Small intestine (tissue), 7 donors: ENCODE results near the gene EML1. TPM values are rescaled to one million over a fixed set of nuclear protein-coding genes. Genes with fewer than 3 reads are reported as not detected.

Experiments
- DNase-seq, 2 donors: peaks; one replicate each; pipeline versions ENCODE4 v3.0.0 to v3.0.0-alpha.2; 2013
- FAIRE-seq: peaks from 2 replicates; lab custom pipeline; 2012; peaks lifted over from hg19 to GRCh38; lab: Jason Lieb, UNC
- H3K27ac ChIP-seq, 3 donors: one replicate each; pipeline ENCODE4 v1.5.1; 2013; ENCODE audit warnings: low read length in 2 of 3, mild to moderate bottlenecking in 2 of 3, control low read depth in 1 of 3, inconsistent platforms in 1 of 3, low read depth in 1 of 3, moderate library complexity in 1 of 3
- H3K27me3 ChIP-seq, 3 donors: one replicate each; pipeline ENCODE4 v1.6.1; 2013; ENCODE audit warnings: low read length in 3 of 3, inconsistent platforms in 1 of 3; ENCODE audit not compliant: control insufficient read depth in 3 of 3, insufficient read depth in 3 of 3
- H3K36me3 ChIP-seq, 3 donors: one replicate each; pipeline ENCODE4 v1.6.1; 2013; ENCODE audit warnings: low read length in 3 of 3, inconsistent platforms in 1 of 3, low read depth in 1 of 3, mild to moderate bottlenecking in 1 of 3, moderate library complexity in 1 of 3; ENCODE audit not compliant: control insufficient read depth in 3 of 3, insufficient read depth in 2 of 3
- H3K4me1 ChIP-seq, 3 donors: one replicate each; pipeline ENCODE4 v1.6.1; 2013; ENCODE audit warnings: low read length in 2 of 3, inconsistent platforms in 1 of 3, low read depth in 1 of 3, mild to moderate bottlenecking in 1 of 3, moderate library complexity in 1 of 3; ENCODE audit not compliant: control insufficient read depth in 3 of 3, insufficient read depth in 2 of 3
- H3K4me3 ChIP-seq, 3 donors: one replicate each; pipeline ENCODE4 v1.5.1; 2013; ENCODE audit warnings: low read length in 3 of 3, control low read depth in 1 of 3, inconsistent platforms in 1 of 3, low read depth in 1 of 3, mild to moderate bottlenecking in 1 of 3, moderate library complexity in 1 of 3
- H3K9me3 ChIP-seq, 2 donors: one replicate each; pipeline ENCODE4 v1.6.1; 2013; ENCODE audit warnings: low read depth in 1 of 2, low read length in 1 of 2; ENCODE audit not compliant: control insufficient read depth in 2 of 2, insufficient read depth in 1 of 2
- WGBS, 3 donors: extraction: QIAGEN DNeasy Blood & Tissue Kit; methylation state at CpG; one replicate each; pipeline ENCODE4 v1.1.7; 2013; 5-methylcytosine and 5-hydroxymethylcytosine counted together
- polyA plus RNA-seq, 4 donors: library from polyadenylated mRNA; stranded (reverse) in 3 of 4; unstranded in 1 of 4; fragments of 200-250 nt in 3 of 4; fragments of 120-200 nt in 1 of 4; gene quantifications; one replicate each; pipeline versions ENCODE4 v1.2.1 to v1.2.3, GENCODE V29; 2013
- donor health status: healthy with polysubstance abuse.
- donor health status: control.
- donor health status: control.
- donor health status: Bipolar disorder and iron deficiency.
- donor health status: healthy.

Gene EML1
- polyA plus RNA-seq, 4 donors: 0.22 to 20.7 (median 5.8) TPM

DNA sequence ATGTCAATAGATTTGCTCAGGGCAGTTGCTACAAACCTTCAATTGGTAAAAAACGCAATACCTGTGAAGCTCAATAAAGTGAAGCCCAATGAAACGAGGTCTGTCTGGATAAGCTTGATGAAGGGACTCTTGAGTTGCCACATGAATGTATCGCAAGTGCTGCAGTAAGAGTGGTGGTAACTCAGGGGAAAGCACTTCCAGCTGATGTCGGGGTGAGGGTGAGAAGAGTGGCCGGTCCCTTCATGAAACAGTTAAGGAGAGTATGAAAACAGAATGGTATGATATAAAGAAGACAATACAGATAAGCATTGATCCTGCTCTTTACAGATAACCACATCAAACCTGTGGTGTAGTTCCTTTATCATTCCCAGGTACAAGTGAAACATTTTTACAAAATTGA lies 188.6 kb downstream of the EML1 start:
- Histone ChIP-seq H3K36me3 (no peaks in the 10 kb centered on the region), H3K4me3 (no peak overlapping the region), H3K9me3 (peaks cover 0 to under 1% of the 10 kb centered on the region in 2 donors), H3K4me1 (peaks cover 0 to 15% (median 0%) of the 10 kb centered on the region in 3 donors), H3K27me3 (no peaks in the 10 kb centered on the region), H3K27ac (no peak overlapping the region)
- FAIRE-seq (no peak), DNase-seq (no peak)
- 83 to 87% (median 83%) methylated on average over 5 of the region's 5 CpGs for WGBS, 3 donors

DNA sequence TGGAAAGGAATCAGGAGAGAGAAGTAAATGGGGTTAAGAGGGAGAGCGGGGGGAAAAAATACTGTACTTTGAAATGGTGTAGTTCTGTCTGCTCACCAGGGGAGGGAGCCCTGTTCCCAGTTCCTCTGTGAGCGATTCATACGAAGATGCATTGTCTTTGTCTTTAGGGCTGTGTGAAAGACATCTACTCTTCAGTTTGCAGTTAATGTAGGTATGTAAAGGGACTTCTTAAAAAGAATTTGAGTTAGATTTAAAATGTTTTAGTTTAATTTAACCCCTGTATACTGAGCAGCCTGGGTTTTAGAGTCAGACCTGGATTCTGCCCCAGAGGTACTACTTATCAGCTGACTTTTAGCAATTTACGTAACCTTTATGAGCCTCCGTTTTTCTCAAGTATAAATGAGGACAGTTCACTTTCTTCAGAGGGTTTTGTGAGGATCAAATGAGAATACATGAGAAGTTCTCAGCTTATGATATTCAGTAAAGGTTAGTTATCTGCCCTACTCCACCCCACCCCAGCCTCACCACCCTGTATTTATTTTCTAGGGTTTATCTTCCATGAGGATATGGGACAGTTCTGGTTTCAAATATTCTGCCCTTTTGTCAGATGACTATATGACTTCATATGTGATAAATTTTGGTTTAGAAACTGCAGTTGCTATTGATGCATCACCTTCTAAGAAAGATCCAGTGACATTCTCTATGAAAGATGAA lies 189.5 kb downstream of the EML1 start:
- Histone ChIP-seq H3K4me3 (no peak overlapping the region), H3K27me3 (no peaks in the 10 kb centered on the region), H3K9me3 (no peaks in the 10 kb centered on the region), H3K4me1 (peaks cover 0 to 15% (median 0%) of the 10 kb centered on the region in 3 donors), H3K36me3 (no peaks in the 10 kb centered on the region), H3K27ac (peak overlapping the region in 1 of 3 donors; percentile 49)
- FAIRE-seq: peak; percentile 5
- DNase-seq: peak; percentile 70 to 82
- 13 to 24% (median 17%) methylated on average over 5 of the region's 5 CpGs for WGBS, 3 donors

DNA sequence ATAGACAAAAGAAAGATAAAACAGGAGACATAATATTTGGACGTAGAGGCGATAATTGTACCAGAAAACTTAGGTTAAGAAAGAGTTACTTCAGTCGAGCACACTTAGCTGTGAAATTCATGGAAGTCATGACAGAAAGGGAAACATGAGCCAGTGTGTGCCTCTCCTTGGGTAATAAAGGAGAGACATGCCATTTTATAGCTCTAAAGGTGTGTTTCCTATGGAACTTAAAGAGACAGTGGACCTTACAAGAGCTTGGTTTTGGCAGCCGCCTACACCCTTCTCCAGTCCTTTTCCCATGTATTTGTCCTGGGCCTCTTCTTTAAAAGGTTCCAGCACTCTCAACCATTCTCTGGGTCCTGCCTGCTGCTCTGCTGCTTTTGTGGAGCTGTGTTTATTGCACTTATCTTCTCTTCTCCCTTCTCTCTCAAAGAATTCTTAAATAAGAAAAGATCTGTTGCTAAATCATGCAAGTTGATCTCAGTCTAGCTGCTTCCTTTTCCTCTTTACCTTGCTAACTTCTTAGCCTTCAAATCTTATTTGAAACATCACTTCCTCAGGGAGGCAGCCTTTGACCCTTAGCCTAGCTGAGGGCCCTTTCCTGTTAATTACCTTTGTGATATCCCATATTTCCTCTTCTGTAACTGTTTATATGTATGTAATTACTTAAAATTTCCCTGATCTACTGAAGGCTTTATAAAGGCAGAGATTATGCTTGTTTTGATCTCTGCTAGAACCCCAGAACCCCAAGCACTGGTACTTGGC lies 190.2 kb downstream of the EML1 start:
- FAIRE-seq (no peak), DNase-seq (peak; percentile 48 to 71)
- peaks cover 0 to 15% (median 0%) of the 10 kb centered on the region in 3 donors for H3K4me1 ChIP-seq
- H3K36me3 ChIP-seq: no peaks in the 10 kb centered on the region
- no peaks in the 10 kb centered on the region for H3K27me3 ChIP-seq
- H3K27ac ChIP-seq: peak overlapping the region; percentile 44 to 64 (median 49)
- whole genome bisulfite sequencing, 3 donors: 62 to 74% (median 65%) methylated on average over 4 of the region's 4 CpGs
- no peaks in the 10 kb centered on the region for H3K9me3 ChIP-seq
- no peak overlapping the region for H3K4me3 ChIP-seq

DNA sequence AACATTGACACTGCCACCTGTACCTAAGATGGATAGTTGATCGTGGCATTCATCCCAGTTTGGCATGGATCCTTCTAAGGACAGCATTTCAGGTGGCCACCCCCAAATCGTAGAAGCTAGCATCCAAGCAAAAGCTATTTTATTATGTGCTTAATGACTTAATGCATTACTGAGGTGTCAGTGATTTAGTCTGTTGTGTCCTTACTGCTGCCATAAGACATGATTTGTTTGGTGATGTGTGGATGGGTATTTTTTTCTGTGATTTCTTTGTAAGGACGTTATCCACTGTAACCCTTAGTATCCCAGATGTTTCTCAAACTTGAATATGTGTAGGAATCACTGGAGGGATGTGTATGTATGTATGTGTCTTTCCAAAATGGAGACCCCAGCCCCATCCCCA lies 190.8 kb downstream of the EML1 start:
- no peaks in the 10 kb centered on the region for H3K36me3 ChIP-seq
- H3K27ac ChIP-seq: peak overlapping the region in 1 of 3 donors; percentile 49
- DNase-seq (no peak), FAIRE-seq (no peak)
- H3K9me3 ChIP-seq: no peaks in the 10 kb centered on the region
- H3K4me3 ChIP-seq: no peak overlapping the region
- H3K4me1 ChIP-seq: peaks cover 0 to 15% (median 0%) of the 10 kb centered on the region in 3 donors
- WGBS, 3 donors: 10 to 42% (median 29%) methylated on average over 3 of the region's 3 CpGs
- H3K27me3 ChIP-seq: no peaks in the 10 kb centered on the region

DNA sequence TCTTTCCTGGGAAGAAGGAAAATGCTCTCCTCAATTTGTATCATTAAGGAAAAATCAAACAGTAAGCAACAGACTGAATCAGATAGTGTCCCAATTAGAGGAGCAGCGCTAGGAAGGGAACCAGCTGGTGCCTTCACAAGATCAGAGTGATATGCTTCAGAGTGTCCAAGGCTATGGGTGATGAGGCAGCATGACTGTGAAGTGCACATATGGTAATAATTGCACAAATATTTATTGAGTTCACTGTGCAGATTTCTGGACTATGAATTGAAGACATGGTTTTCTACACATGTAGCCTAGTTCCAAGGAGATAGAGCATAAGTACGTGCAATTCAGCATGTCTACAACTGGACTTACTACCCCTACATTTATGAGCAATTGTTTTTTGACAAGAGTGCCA lies 193.2 kb downstream of the EML1 start:
- Histone ChIP-seq H3K27ac (no peak overlapping the region), H3K9me3 (no peaks in the 10 kb centered on the region), H3K36me3 (no peaks in the 10 kb centered on the region), H3K4me1 (peaks cover 0 to 15% (median 0%) of the 10 kb centered on the region in 3 donors), H3K4me3 (no peak overlapping the region), H3K27me3 (no peaks in the 10 kb centered on the region)
- FAIRE-seq (no peak), DNase-seq (no peak)
- WGBS, 3 donors: 86 to 95% (median 94%) methylated on average over 2 of the region's 2 CpGs

DNA sequence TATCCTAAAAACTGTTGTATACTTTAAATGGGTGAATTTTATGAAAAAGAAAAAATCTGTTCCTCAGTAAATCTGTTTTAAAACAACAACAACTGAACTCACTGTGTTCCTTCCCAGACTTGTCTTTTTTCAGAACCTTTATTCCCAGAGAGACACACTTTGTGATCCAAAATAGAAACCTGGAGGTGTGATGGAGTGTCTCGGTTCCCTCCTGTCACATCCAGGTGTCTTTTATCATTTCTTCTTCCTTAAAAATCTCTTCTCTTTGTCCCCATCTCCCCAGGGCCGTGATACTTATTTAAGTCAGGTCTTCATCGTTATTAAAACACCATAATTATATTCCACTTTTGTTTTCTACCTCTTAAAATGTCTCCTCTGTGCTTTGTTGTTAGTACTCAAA lies 195.8 kb downstream of the EML1 start:
- H3K9me3 ChIP-seq: no peaks in the 10 kb centered on the region
- DNase-seq: no peak
- no peak for FAIRE-seq
- whole genome bisulfite sequencing, 3 donors: 84 to 95% (median 85%) methylated on average over 3 of the region's 3 CpGs
- no peaks in the 10 kb centered on the region for H3K27me3 ChIP-seq
- H3K4me1 ChIP-seq: no peaks in the 10 kb centered on the region
- H3K4me3 ChIP-seq: no peak overlapping the region
- no peaks in the 10 kb centered on the region for H3K36me3 ChIP-seq
- no peak overlapping the region for H3K27ac ChIP-seq

DNA sequence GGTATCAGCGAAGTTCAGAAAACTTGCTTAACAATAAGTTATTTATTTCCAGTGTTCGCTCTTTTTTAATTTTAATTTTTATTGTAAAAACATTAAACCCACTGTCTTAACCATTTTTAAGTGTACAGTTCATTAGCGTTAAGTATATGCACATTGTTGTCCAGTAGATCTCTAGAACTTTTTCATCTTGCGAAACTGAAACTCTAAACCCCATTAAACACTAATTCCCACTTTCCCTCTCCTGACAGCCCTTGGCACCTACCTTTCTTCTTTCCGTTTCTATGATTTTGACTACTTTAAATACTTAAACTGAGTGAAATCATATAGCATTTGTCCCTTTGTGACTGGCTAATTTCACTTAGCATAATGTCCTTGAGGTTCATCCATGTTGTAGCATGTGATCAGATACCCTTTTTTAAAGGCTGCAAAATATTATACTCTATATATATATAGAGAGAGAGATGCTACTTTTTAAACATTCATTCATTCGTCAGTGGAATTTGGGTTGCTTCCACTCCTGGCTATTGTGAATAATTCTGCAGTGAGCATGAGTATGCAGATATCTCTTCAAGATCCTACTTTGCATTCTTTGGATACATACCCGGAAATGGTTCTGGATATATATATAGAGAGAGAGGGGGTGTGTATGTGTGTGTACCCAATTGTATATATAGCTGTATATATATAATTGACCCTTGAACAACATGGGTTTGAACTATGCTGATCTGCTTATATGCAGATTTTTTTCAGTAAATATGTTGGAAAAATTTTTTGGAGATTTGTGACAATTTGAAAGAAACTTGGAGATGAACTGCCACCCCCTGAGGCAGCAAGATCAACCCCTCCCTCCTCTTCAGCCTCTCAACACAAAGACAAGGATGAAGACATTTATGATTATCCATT lies 197.3 kb downstream of the EML1 start:
- peaks cover 0 to under 1% (median 0%) of the 10 kb centered on the region in 3 donors for H3K4me1 ChIP-seq
- FAIRE-seq (no peak), DNase-seq (no peak)
- H3K36me3 ChIP-seq: no peaks in the 10 kb centered on the region
- 82 to 88% (median 87%) methylated on average over 7 of the region's 7 CpGs for WGBS, 3 donors
- no peaks in the 10 kb centered on the region for H3K9me3 ChIP-seq
- H3K27ac ChIP-seq: no peak overlapping the region
- no peaks in the 10 kb centered on the region for H3K27me3 ChIP-seq
- H3K4me3 ChIP-seq: no peak overlapping the region

DNA sequence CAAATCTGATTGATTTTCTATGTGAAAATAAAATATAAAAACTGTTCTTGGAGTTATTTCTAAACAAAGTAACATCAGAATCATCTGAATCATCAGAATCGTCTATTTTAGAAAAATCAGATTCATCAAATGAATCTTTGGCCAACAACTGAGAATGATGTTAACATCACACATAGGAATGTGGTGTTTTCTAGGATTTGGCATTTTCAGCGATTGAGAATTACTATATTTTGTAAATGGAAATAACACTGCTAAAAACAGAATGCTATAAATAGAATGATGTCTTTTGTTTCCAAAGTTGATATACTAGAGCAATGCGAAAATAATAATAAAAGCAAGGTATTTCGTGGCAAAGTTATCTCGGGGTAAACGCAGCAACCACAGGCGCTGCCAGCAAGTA lies 198.1 kb downstream of the EML1 start:
- peaks cover 0 to 5% (median 0%) of the 10 kb centered on the region in 3 donors for H3K4me1 ChIP-seq
- FAIRE-seq (peak; percentile 19), DNase-seq (no peak)
- no peaks in the 10 kb centered on the region for H3K27me3 ChIP-seq
- H3K4me3 ChIP-seq: no peak overlapping the region
- no peak overlapping the region for H3K27ac ChIP-seq
- 75 to 91% (median 84%) methylated on average over 7 of the region's 7 CpGs for WGBS, 3 donors
- no peaks in the 10 kb centered on the region for H3K36me3 ChIP-seq
- no peaks in the 10 kb centered on the region for H3K9me3 ChIP-seq
